K562 (cell line): ENCODE data around the gene LAPTM5. TPM values are rescaled to one million over a fixed set of nuclear protein-coding genes. Genes with fewer than 3 reads are reported as not detected.

ENCODE experiments used
- ARID1B ChIP-seq: fragments of 450-650 bp; IDR thresholded peaks from 2 replicates; pipeline ENCODE4 v1.6.1; 2016; ENCODE audit warnings: antibody characterized with exemption, mild to moderate bottlenecking, inconsistent platforms
- BRD4 ChIP-seq: fragments of 200-600 bp; sonication (generic); IDR thresholded peaks from 2 replicates; pipeline ENCODE4 v1.6.1; 2017; ENCODE audit warnings: inconsistent platforms
- CHD2 ChIP-seq: IDR thresholded peaks from 2 replicates; pipeline ENCODE4 v1.6.1; 2011; ENCODE audit warnings: low read depth, low read length
- CTCF ChIP-seq, 3 experiments: IDR thresholded peaks in 2 of 3; conservative IDR thresholded peaks in 1 of 3; 2 replicates each; pipeline ENCODE4 v1.5.1; 2011 to 2012; ENCODE audit warnings: low read length in 3 of 3, mild to moderate bottlenecking in 3 of 3, control low read depth in 2 of 3, improper control_type of control experiment in 1 of 3, inconsistent platforms in 1 of 3, low read depth in 1 of 3, mixed read lengths in 1 of 3, moderate library complexity in 1 of 3; ENCODE audit not compliant: insufficient read depth in 2 of 3
- FOXK1 ChIP-seq: sonication (generic); formaldehyde crosslinking; IDR thresholded peaks from 2 replicates; pipeline ENCODE4 v1.8.0; 2022; ENCODE audit warnings: missing genetic modification reagents, mild to moderate bottlenecking, borderline replicate concordance
- HDAC6 ChIP-seq: IDR thresholded peaks from 2 replicates; pipeline ENCODE4 v1.6.1; 2012; ENCODE audit warnings: low read depth, mild to moderate bottlenecking, control low read depth, inconsistent platforms, low read length, moderate library complexity
- MLLT1 ChIP-seq, 2 experiments: fragments of 450-650 bp; IDR thresholded peaks; 2 replicates each; pipeline ENCODE4 v1.6.1; 2016
- POLR2A ChIP-seq: fragments of 450-650 bp; conservative IDR thresholded peaks from 2 replicates; pipeline ENCODE4 v1.6.1; 2016
- PURB ChIP-seq: sonication (generic); formaldehyde crosslinking; IDR thresholded peaks from 2 replicates; pipeline ENCODE4 v1.9.0; 2021; ENCODE audit warnings: low read depth, mild to moderate bottlenecking, missing genetic modification reagents
- RAD21 ChIP-seq, 2 experiments: fragments of 250-450 bp in 1 of 2; fragments of 450-650 bp in 1 of 2; sonication (Bioruptor Pico) in 1 of 2; formaldehyde crosslinking in 1 of 2; IDR thresholded peaks in 1 of 2; conservative IDR thresholded peaks in 1 of 2; 2 replicates each; pipeline versions ENCODE4 v1.4.0 to v1.8.0; 2020 to 2022; ENCODE audit warnings: mild to moderate bottlenecking in 2 of 2, moderate library complexity in 1 of 2
- RBFOX2 ChIP-seq: fragments of 200-400 bp; formaldehyde crosslinking; IDR thresholded peaks from 2 replicates; pipeline ENCODE4 v1.6.1; 2017; ENCODE audit warnings: low read depth, mild to moderate bottlenecking, low read length, moderate library complexity
- RBM17 ChIP-seq: fragments of 200-400 bp; formaldehyde crosslinking; IDR thresholded peaks from 2 replicates; pipeline ENCODE4 v1.6.1; 2017; ENCODE audit warnings: low read depth, mild to moderate bottlenecking, low read length, borderline replicate concordance
- SAP30 ChIP-seq: fragments of 200-600 bp; sonication (generic); IDR thresholded peaks from 2 replicates; pipeline ENCODE4 v1.6.1; 2012; ENCODE audit warnings: borderline replicate concordance, low read depth, mild to moderate bottlenecking, moderate library complexity, low read length, control low read depth, inconsistent platforms; ENCODE audit not compliant: insufficient read depth, poor library complexity, severe bottlenecking
- SMC3 ChIP-seq: conservative IDR thresholded peaks from 2 replicates; pipeline ENCODE4 v1.6.1; 2011; ENCODE audit warnings: low read depth, low read length, improper control_type of control experiment; ENCODE audit not compliant: insufficient read depth
- YY1 ChIP-seq, 3 experiments: IDR thresholded peaks; 2 replicates each; pipeline ENCODE4 v1.6.1; 2011; ENCODE audit warnings: low read length in 2 of 3, mild to moderate bottlenecking in 2 of 3, moderate library complexity in 2 of 3, borderline replicate concordance in 1 of 3, control low read depth in 1 of 3, low read depth in 1 of 3; ENCODE audit not compliant: insufficient read depth in 3 of 3, insufficient replicate concordance in 2 of 3, control insufficient read depth in 1 of 3, insufficient read length in 1 of 3; ENCODE audit errors: extremely low read depth in 1 of 3
- ZNF140 ChIP-seq: fragments of 250-450 bp; sonication (Bioruptor Pico); IDR thresholded peaks from 2 replicates; pipeline ENCODE4 v1.8.0; 2021; ENCODE audit warnings: moderate library complexity, mild to moderate bottlenecking, inconsistent platforms
- ZNF174 ChIP-seq: fragments of 250-450 bp; sonication (Bioruptor Pico); IDR thresholded peaks from 2 replicates; pipeline ENCODE4 v1.4.0; 2020; ENCODE audit warnings: mild to moderate bottlenecking
- ZNF398 ChIP-seq: fragments of 250-450 bp; sonication (Bioruptor Pico); IDR thresholded peaks from 2 replicates; pipeline ENCODE4 v1.8.0; 2021; ENCODE audit warnings: moderate library complexity, mild to moderate bottlenecking, inconsistent platforms
- polyA plus RNA-seq, 8 experiments: library from polyadenylated mRNA; depleted of rRNA in 4 of 8; stranded (reverse) in 5 of 8; unstranded in 3 of 8; fragments of >200 nt; fragmentation: Nextera tagmentation in 2 of 8; fragmentation: Illumina TruSeq in 1 of 8; extraction: Ambion mirVana in 2 of 8; extraction: Trizol in 1 of 8; gene quantifications; 2 replicates each; pipeline versions ENCODE4 v1.2.1 to v1.2.3, GENCODE V29; 2011 to 2014; ENCODE audit warnings: inconsistent platforms in 1 of 8, missing spikeins in 1 of 8
- total RNA-seq, 7 experiments: library from RNA; depleted of rRNA in 6 of 7; stranded (reverse); fragments of >200 nt in 6 of 7; fragmentation: Illumina TruSeq in 2 of 7; extraction: Trizol in 2 of 7; gene quantifications; 2 replicates each; pipeline versions ENCODE4 v1.2.1 to v1.2.3, GENCODE V29; 2011 to 2021; ENCODE audit warnings: low replicate concordance in 1 of 7

LAPTM5 gene
- total and polyA plus RNA-seq, 9 of the 15 experiments (the other 6 are each of a cell fraction or from before 2014, with no cell fraction given): 2.4 to 47.3 (median 20.3) TPM

GRCh38 chr1:30768830-30769718 is 11.5 kb upstream of the LAPTM5 start (continued):
- TF ChIP-seq CTCF (IDR thresholded peaks at IDR 0.05 in 2 of 3, conservative IDR thresholded peaks at IDR 0.05 in 1 of 3; ENCODE audit: insufficient read depth in 2 of 3, low read depth in 1 of 3, low read length in 3 of 3) (peak; percentile 41 to 52 (median 42); a peak in 3 of 6 replicates), ZNF398 (CRISPR knock-in tag) (no peak), RBM17 (no peak), BRD4 (peak; percentile 93; the same call in 1 of the 2 replicates), ZNF174 (0 out of 2 replicates have a peak, but pooled peaks have one; percentile 21), YY1 (IDR thresholded peaks at IDR 0.05; ENCODE audit: borderline replicate concordance in 1 of 3, control insufficient read depth in 1 of 3, extremely low read depth in 1 of 3, insufficient read depth in 3 of 3, insufficient read length in 1 of 3, insufficient replicate concordance in 2 of 3, low read depth in 1 of 3, low read length in 2 of 3) (peak in 2 of 3 experiments; percentile 43 to 65), RAD21 (CRISPR knock-in tag; conservative IDR thresholded peaks at IDR 0.05 in 1 of 2, IDR thresholded peaks at IDR 0.05 in 1 of 2) (peak; percentile 39 to 47), FOXK1 (CRISPR knock-in tag) (no peak), MLLT1 (IDR thresholded peaks at IDR 0.05) (peak; percentile 97 to 99), PURB (CRISPR knock-in tag) (no peak), HDAC6 (no peak), SMC3 (no peak), RBFOX2 (peak; percentile 91), CHD2 (peak; percentile 65), SAP30 (no peak), POLR2A (peak; percentile 82), ZNF140 (CRISPR knock-in tag) (peak; percentile 53; the same call in 1 of the 2 replicates), ARID1B (peak; percentile 100)
